ENCODE measurements around the gene OPCML. TPM values are rescaled to one million over a fixed set of nuclear protein-coding genes. Genes with fewer than 3 reads are reported as not detected.

OPCML gene
- polyA plus RNA-seq, 1 donor (not counting 4 experiments of a cell fraction or from before 2014, with no cell fraction given): 0.04 TPM

- no peaks in the 10 kb centered on the region for H3K9me3 ChIP-seq (ENCODE audit: control insufficient read depth, low read depth, low read length)
Measured at GRCh38 chr11:132780046-132780445, 752.3 kb downstream of the OPCML start.

GRCh38 chr11:132779497-132779896 lies 752.8 kb downstream of the OPCML start:
- no peaks in the 10 kb centered on the region for H3K79me2 ChIP-seq (ENCODE audit: control insufficient read depth, insufficient read depth, low read length)
- no peak overlapping the region for H3K27ac ChIP-seq (ENCODE audit: control insufficient read depth, insufficient read depth, low read length)
- DNase-seq (ENCODE audit: low read depth, low spot score): no peak
- TF ChIP-seq EZH2 (IDR thresholded peaks at IDR 0.05; ENCODE audit: low read length) (no peak), CTCF (optimal IDR thresholded peaks at IDR 0.05 in 1 of 3, IDR thresholded peaks at IDR 0.05 in 1 of 3, conservative IDR thresholded peaks at IDR 0.05 in 1 of 3; ENCODE audit: extremely low read depth in 1 of 3, insufficient read depth in 2 of 3, low read length in 3 of 3) (no peak)
- H4K20me1 ChIP-seq (ENCODE audit: control insufficient read depth, extremely low read depth, insufficient read depth, low read length): no peaks in the 10 kb centered on the region
- no peak for FAIRE-seq
- H3K27me3 ChIP-seq (ENCODE audit: control insufficient read depth, extremely low read depth, insufficient read depth, low read length): no peaks in the 10 kb centered on the region
- no peak overlapping the region for H2AFZ ChIP-seq (ENCODE audit: control insufficient read depth, low read length)
- H3K4me1 ChIP-seq (ENCODE audit: control insufficient read depth, extremely low read depth, insufficient read depth, low read length): no peaks in the 10 kb centered on the region
- H3K9me3 ChIP-seq (ENCODE audit: control insufficient read depth, low read depth, low read length): no peaks in the 10 kb centered on the region
- no peaks in the 10 kb centered on the region for H3K36me3 ChIP-seq (ENCODE audit: control insufficient read depth in 2 of 2, extremely low read depth in 1 of 2, insufficient read depth in 2 of 2, low read length in 2 of 2)
- no peak overlapping the region for H3K4me3 ChIP-seq (ENCODE audit: control insufficient read depth in 2 of 3, extremely low read depth in 1 of 3, insufficient read depth in 2 of 3, low read depth in 1 of 3, low read length in 3 of 3)
- H3K4me2 ChIP-seq (ENCODE audit: control insufficient read depth, extremely low read depth, insufficient read depth, low read depth, low read length): no peak overlapping the region
- dilution Hi-C loops (cut with MboI; ENCODE audit: extremely low pct_ligation_motif_present, low sequenced_read_pairs): no loop called here
- no peak overlapping the region for H3K9ac ChIP-seq (ENCODE audit: control insufficient read depth, extremely low read depth, insufficient read depth, low read length)
- no peaks in the 10 kb centered on the region for H3K9me1 ChIP-seq (ENCODE audit: control insufficient read depth, extremely low read depth, insufficient read depth, low read length)

More at GRCh38 chr11:132780046-132780445, 752.3 kb downstream of the OPCML start:
- Histone ChIP-seq H3K4me3 (ENCODE audit: control insufficient read depth in 2 of 3, extremely low read depth in 1 of 3, insufficient read depth in 2 of 3, low read depth in 1 of 3, low read length in 3 of 3) (no peak overlapping the region), H3K9me1 (ENCODE audit: control insufficient read depth, extremely low read depth, insufficient read depth, low read length) (no peaks in the 10 kb centered on the region), H3K27me3 (ENCODE audit: control insufficient read depth, extremely low read depth, insufficient read depth, low read length) (no peaks in the 10 kb centered on the region), H3K4me2 (ENCODE audit: control insufficient read depth, extremely low read depth, insufficient read depth, low read depth, low read length) (no peak overlapping the region), H3K4me1 (ENCODE audit: control insufficient read depth, extremely low read depth, insufficient read depth, low read length) (no peaks in the 10 kb centered on the region), H3K79me2 (ENCODE audit: control insufficient read depth, insufficient read depth, low read length) (no peaks in the 10 kb centered on the region), H4K20me1 (ENCODE audit: control insufficient read depth, extremely low read depth, insufficient read depth, low read length) (no peaks in the 10 kb centered on the region), H2AFZ (ENCODE audit: control insufficient read depth, low read length) (no peak overlapping the region), H3K27ac (ENCODE audit: control insufficient read depth, insufficient read depth, low read length) (no peak overlapping the region), H3K9ac (ENCODE audit: control insufficient read depth, extremely low read depth, insufficient read depth, low read length) (no peak overlapping the region), H3K36me3 (ENCODE audit: control insufficient read depth in 2 of 2, extremely low read depth in 1 of 2, insufficient read depth in 2 of 2, low read length in 2 of 2) (no peaks in the 10 kb centered on the region)
- TF ChIP-seq CTCF (optimal IDR thresholded peaks at IDR 0.05 in 1 of 3, IDR thresholded peaks at IDR 0.05 in 1 of 3, conservative IDR thresholded peaks at IDR 0.05 in 1 of 3; ENCODE audit: extremely low read depth in 1 of 3, insufficient read depth in 2 of 3, low read length in 3 of 3) (no peak), EZH2 (IDR thresholded peaks at IDR 0.05; ENCODE audit: low read length) (no peak)
- no peak for FAIRE-seq
- DNase-seq (ENCODE audit: low read depth, low spot score): no peak
- dilution Hi-C loops (cut with MboI; ENCODE audit: extremely low pct_ligation_motif_present, low sequenced_read_pairs): no loop called here

Data from keratinocyte (primary cell).